Fibroblast of the conjunctiva (primary cell): ENCODE results near the gene SORCS2.

Source experiments
- DNase-seq: peaks from one replicate; pipeline ENCODE4 v3.0.0-alpha.2; 2010; ENCODE audit warnings: low read depth

SORCS2 gene

GRCh38 chr4:7532043-7532442, 339.7 kb downstream of the SORCS2 start:
- no peak for DNase-seq

GRCh38 chr4:7533267-7533666, 340.9 kb downstream of the SORCS2 start:
- DNase-seq: no peak

DNA sequence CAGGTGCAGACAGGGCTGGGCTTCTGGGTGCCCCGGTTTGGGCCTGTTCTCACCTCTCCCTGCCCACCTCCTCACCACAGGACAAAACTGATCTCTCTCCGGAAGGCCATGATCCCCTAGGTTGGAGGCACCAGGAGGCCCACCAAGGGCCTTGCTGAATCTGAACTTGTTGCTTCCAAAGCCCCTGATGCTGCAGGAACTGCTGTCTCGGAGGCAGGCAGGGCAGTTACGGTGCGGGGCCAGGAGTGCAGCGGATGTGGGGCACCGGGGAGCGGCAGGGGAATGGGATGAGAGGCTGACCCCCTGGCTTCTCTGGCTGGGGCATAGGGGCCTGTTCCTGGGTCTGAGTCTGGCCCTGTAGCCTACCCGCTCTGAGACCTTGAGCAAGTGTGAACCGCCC, 342.8 kb downstream of the SORCS2 start:
- DNase-seq: no peak

DNA sequence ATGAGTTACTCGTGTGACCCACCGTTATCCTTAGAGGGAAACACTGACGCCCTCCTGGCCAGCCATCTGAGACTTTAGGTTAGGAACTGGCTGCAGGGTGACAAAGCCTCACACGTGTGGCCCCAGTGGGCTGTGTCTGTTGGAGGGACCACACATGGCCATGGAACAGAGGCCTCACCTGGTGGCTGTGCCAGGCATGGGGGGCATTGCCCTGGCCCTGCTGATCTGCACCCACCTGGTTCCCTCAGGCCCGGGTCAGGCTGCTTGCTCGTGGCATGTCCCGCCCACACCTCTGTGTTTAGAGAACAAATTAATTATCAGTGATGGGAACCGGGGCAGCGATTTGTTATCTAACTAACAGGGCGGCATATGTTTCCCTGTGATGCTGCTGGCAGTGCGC, 343.3 kb downstream of the SORCS2 start:
- no peak for DNase-seq

GRCh38 chr4:7536876-7537275, 344.5 kb downstream of the SORCS2 start:
- DNase-seq: no peak

DNA sequence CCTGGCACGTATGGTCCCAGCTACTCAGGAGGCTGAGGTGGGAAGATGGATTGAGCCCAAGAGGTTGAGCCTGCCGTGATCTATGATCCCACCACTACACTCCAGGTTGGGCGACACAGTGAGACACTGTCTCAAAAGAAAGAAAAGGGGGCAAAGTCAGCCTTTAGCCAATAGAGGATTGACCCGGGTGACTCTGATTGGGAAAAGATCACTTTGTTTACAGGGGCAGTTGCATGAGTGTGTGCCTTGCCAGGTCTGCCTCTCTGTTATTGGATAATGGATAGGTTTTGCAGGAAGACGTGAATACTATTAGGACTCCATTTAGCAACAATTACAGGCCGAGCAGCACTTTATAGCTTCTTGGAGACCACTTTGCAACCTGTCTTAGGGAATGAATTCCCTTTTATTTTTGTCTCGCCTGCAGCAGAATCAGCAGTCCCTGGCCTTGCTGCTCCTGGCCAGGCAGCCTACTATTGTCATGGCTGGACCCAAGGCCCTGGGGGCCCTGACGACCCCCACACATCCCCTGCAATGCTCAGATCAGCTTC, 345.6 kb downstream of the SORCS2 start:
- no peak for DNase-seq

DNA sequence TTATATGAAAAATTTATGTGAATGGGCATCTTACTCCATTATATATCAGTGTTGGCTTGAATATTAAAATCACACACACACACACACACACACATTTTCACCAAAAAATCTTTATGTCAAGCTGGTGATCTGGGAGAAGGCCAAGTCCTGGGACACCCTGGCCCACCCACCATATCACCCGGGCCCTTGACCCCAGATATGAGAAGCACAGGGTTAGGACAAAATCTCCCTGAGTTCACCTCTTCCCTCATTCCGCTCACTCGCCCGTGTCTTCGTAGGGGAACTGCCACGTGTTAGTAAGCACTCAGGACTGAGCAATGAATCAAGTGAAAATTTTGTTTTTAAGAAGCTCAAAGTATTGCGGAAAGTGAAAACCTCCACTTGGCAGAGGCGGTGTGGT, 346.2 kb downstream of the SORCS2 start:
- no peak for DNase-seq

DNA sequence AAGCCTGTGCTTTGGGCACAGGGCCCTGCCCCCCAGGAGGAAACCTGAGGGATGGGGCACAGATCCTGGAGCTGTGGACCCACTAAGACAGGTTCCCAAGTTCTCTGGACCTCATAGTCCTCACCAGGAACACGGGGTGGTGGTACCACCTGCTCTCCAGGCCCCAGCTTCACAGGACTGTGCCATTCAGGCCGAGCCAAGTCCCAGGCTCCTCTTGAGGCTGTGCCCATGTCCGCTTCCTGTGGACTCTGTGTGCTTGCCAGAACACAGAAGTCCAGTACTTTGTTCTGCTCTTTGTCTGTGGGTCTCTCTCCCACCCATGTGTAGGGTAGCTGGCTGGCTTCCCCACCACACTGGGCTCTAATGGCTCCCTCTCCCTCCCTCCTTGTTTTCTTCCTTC, 346.8 kb downstream of the SORCS2 start:
- DNase-seq: no peak

- DNase-seq: no peak
Observed at GRCh38 chr4:7539659-7540058, 347.3 kb downstream of the SORCS2 start.

DNA sequence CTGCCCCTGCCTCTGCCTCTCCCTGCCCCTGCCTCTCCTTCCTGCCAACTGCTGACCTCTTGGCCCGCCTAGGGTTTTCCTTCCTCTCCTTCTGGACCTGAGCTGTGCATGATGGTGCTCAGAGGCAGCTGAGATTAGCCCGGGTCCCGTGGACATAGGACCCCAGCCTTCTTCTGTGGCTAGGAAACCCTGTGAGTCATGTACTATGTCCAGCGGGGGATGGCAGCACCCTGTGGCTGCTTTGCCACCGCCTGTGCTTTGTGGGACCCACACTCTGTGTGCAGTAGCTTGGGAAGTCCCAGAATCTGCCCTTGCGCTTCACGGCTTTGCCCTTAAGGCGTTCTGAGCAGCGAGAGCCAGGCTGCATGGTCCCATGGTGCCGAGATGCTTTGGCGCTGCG, 347.9 kb downstream of the SORCS2 start:
- no peak for DNase-seq

GRCh38 chr4:7540654-7541413, 348.5 kb downstream of the SORCS2 start:
- no peak for DNase-seq

GRCh38 chr4:7541414-7541810, 349.1 kb downstream of the SORCS2 start:
- no peak for DNase-seq

DNA sequence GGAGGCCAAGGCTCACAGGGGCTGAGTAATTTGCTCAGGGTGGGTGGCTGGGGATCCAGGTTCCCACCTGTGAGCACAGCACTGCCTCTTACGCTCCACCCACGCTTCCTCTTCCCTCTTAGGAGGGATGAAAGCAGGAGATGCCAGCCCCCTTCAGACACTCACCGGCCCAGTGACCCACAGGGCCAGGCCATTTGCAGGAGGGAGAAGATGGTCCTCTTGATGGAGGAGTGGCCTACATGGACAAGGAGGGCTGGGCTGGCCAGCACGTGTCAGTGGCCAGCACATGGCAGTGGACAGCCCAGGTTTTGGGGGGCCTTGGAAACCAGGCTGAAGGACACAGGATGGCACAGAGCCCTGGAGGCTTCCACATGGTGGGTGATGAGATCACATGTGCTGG, 350.4 kb downstream of the SORCS2 start:
- no peak for DNase-seq

GRCh38 chr4:7546152-7546808, 353.9 kb downstream of the SORCS2 start:
- no peak for DNase-seq

- no peak for DNase-seq
Observed at GRCh38 chr4:7546809-7547367, 354.6 kb downstream of the SORCS2 start.

- DNase-seq: no peak
Observed at GRCh38 chr4:7547368-7548040, 355.2 kb downstream of the SORCS2 start.

DNA sequence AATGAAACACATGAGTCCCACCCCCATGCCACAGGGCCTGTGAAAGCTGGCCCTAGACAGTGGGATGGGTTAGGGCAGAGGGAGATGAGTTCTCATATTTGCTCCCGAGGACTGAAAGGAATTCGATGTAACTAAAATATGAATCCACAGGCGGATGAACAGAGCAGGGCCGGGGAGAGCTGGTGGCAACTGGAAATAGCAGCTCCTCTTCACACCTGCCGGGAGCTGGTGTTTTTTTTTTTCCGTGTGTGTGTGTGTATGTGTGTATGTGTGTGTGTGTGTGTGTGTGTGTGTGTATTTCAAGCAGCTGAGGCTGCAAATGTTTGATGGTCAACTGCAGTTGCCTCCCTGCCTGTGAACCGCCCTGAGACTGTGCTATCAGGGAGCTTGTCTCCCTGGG, 357.5 kb downstream of the SORCS2 start:
- no peak for DNase-seq

DNA sequence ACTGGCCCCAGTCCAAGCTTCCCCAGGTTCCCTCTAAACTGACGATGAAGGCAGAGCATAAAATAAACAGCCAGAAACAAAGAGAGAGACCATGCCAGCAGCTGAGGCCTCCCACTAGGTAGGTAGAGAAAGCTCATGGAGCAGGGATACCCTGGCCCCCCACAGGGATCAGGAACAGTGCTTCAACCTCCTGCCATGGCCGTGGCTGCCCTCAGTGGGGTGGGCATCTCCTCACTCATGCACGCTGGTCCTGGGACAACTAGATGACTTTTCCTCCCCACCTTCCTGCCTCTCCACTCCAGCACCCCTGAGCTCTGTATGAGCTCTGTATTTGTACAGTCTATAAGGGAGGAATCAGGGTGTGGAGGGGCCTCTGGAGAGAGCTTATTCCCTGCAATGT, 360.1 kb downstream of the SORCS2 start:
- DNase-seq: no peak

DNA sequence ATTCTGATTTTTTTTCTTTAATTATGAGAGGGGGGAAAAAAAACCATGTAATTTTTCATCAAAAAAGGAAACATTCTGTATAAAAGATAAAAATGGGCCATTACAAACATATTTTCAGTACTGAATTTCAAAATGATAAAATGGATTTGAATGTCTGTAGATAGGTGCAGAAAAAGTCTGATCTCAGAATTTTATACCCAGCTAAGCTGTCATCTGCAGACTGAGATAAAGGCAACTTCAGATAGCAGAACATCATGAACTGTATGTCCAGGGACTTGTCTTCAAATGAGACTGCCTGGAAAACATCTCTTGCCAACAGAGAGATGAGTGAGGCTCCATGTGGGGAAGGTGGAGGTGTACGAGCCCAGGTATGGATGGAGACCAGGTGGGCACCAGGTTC, 360.9 kb downstream of the SORCS2 start:
- no peak for DNase-seq

DNA sequence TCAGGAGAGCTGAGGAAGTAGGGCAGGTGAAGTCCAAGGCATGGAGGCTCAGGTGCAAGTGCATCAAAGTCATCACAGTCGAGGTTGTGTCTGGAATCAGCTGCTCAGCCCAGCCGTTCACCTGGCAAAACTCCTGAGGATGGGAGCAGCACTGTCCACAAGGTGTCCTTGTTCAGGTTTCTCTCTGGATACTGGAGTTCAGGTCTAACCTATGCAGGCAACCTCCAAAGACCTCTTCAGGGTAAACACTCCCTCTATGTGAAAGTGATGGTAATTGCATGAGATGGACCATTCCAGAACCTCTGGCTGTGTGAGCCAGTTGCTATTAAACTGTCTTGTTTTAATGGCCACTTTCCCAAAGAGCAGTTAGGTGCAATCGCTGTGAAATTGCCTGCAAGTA, 362.6 kb downstream of the SORCS2 start:
- DNase-seq: no peak

- DNase-seq: no peak
Observed at GRCh38 chr4:7556558-7556957, 364.2 kb downstream of the SORCS2 start.

DNA sequence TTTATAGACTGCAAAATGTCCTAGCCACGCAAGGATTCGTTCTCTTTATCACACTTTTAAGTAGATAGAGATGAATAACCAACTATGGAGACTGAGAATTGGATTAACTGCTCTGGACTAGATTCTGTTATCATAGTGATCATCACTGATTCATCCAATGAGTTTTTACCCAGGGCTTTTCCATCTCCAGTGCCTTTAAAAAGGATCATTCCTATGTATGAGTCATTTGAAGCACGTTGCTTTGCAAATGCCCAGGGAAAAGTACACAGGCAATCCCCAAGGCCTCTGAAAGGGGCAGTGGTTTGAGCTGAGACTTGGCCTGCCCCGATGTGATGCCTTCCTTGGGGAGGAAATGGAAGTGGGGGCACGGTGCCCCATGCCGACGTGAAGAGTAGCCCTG, 365.1 kb downstream of the SORCS2 start:
- DNase-seq: no peak

DNA sequence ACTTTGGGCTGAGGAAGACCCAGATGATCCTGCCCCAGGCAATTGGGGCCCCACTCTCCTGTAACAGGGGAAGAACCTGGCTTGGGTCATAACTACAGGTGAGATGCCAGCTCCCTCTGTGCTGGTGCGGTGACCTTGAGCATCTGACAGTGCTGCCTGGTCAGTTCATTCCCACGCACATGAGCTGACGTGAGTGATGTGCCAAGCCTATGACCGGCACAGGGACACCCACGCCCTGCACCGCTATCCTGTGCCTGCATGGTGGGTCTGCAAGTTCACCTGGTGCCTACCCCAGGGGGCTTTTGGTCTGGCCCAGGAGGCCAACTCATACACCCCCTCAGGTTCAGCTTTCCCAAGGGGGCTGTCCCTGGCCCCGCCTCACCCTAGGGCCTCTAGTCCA, 366.1 kb downstream of the SORCS2 start:
- DNase-seq: no peak
